H9 (cell line): ENCODE measurements around the gene MR1. TPM values are rescaled to one million over a fixed set of nuclear protein-coding genes. Genes with fewer than 3 reads are reported as not detected.

Experiments
- DNase-seq: peaks from one replicate; pipeline ENCODE4 v3.0.0-alpha.2; 2017
- H2AFZ ChIP-seq: one replicate; pipeline ENCODE4 v1.6.1; 2013; ENCODE audit warnings: mild to moderate bottlenecking, low read length, control low read depth, moderate library complexity
- H2AK5ac ChIP-seq: 2 replicates; pipeline ENCODE4 v1.6.1; 2013; ENCODE audit warnings: low read length, control low read depth, mixed read lengths; ENCODE audit not compliant: insufficient read length
- H2BK120ac ChIP-seq: one replicate; pipeline ENCODE4 v1.6.1; 2013; ENCODE audit warnings: low read depth, mild to moderate bottlenecking, low read length, control low read depth, inconsistent platforms; ENCODE audit not compliant: poor library complexity, severe bottlenecking
- H2BK12ac ChIP-seq: 2 replicates; pipeline ENCODE4 v1.6.1; 2013; ENCODE audit warnings: low read length, control low read depth, mixed read lengths, low read depth; ENCODE audit not compliant: insufficient read length
- H2BK15ac ChIP-seq: 2 replicates; pipeline ENCODE4 v1.6.1; 2013; ENCODE audit warnings: low read depth, low read length, control low read depth
- H2BK20ac ChIP-seq: one replicate; pipeline ENCODE4 v1.6.1; 2013; ENCODE audit warnings: low read depth, mild to moderate bottlenecking, low read length, control low read depth, inconsistent platforms; ENCODE audit not compliant: poor library complexity, severe bottlenecking
- H2BK5ac ChIP-seq: 2 replicates; pipeline ENCODE4 v1.6.1; 2013; ENCODE audit warnings: low read length, control low read depth, mixed read lengths; ENCODE audit not compliant: insufficient read length
- H3K14ac ChIP-seq: 2 replicates; pipeline ENCODE4 v1.6.1; 2013; ENCODE audit warnings: low read length, control low read depth; ENCODE audit not compliant: insufficient read depth
- H3K18ac ChIP-seq: 2 replicates; pipeline ENCODE4 v1.6.1; 2013; ENCODE audit warnings: low read depth, mild to moderate bottlenecking, mixed read lengths, low read length, control low read depth; ENCODE audit not compliant: insufficient read length
- H3K23ac ChIP-seq: 2 replicates; pipeline ENCODE4 v1.6.1; 2013; ENCODE audit warnings: low read length, control low read depth, mixed read lengths, low read depth; ENCODE audit not compliant: insufficient read length
- H3K23me2 ChIP-seq: 2 replicates; pipeline ENCODE4 v1.6.1; 2013; ENCODE audit warnings: low read depth, mild to moderate bottlenecking, mixed read lengths, low read length, control low read depth; ENCODE audit not compliant: insufficient read length, poor library complexity, severe bottlenecking
- H3K27ac ChIP-seq: 2 replicates; pipeline ENCODE4 v1.5.1; 2013; ENCODE audit warnings: low read length, control low read depth, mixed read lengths, low read depth; ENCODE audit not compliant: insufficient read length
- H3K27me3 ChIP-seq: 2 replicates; pipeline ENCODE4 v1.6.1; 2013; ENCODE audit warnings: low read length, control low read depth, inconsistent platforms; ENCODE audit not compliant: insufficient read depth
- H3K4ac ChIP-seq: 2 replicates; pipeline ENCODE4 v1.6.1; 2013; ENCODE audit warnings: low read depth, mild to moderate bottlenecking, control low read depth, inconsistent platforms, low read length, moderate library complexity
- H3K4me1 ChIP-seq: 2 replicates; pipeline ENCODE4 v1.6.1; 2013; ENCODE audit warnings: low read length, control low read depth, inconsistent platforms; ENCODE audit not compliant: insufficient read depth
- H3K4me2 ChIP-seq: 2 replicates; pipeline ENCODE4 v1.6.1; 2013; ENCODE audit warnings: low read length, control low read depth, mixed read lengths; ENCODE audit not compliant: insufficient read length, insufficient read depth
- H3K56ac ChIP-seq: 2 replicates; pipeline ENCODE4 v1.6.1; 2013; ENCODE audit warnings: low read depth, mild to moderate bottlenecking, mixed read lengths, low read length, control low read depth; ENCODE audit not compliant: insufficient read length
- H3K79me1 ChIP-seq: 2 replicates; pipeline ENCODE4 v1.6.1; 2013; ENCODE audit warnings: low read depth, mild to moderate bottlenecking, moderate library complexity, low read length, control low read depth, inconsistent platforms; ENCODE audit not compliant: insufficient read depth, poor library complexity, severe bottlenecking
- H3K79me2 ChIP-seq: 2 replicates; pipeline ENCODE4 v1.6.1; 2013; ENCODE audit warnings: low read length, control low read depth, inconsistent platforms; ENCODE audit not compliant: insufficient read depth
- H3K9ac ChIP-seq: 2 replicates; pipeline ENCODE4 v1.6.1; 2013; ENCODE audit warnings: low read length, control low read depth, mixed read lengths; ENCODE audit not compliant: insufficient read length; ENCODE audit errors: extremely low read depth
- H3K9me3 ChIP-seq: one replicate; pipeline ENCODE4 v1.6.1; 2013; ENCODE audit warnings: low read depth, low read length, inconsistent platforms; ENCODE audit not compliant: control insufficient read depth
- H3T11ph ChIP-seq: one replicate; pipeline ENCODE4 v1.6.1; 2013; ENCODE audit warnings: mild to moderate bottlenecking, low read length, control low read depth, inconsistent platforms
- H4K20me1 ChIP-seq: one replicate; pipeline ENCODE4 v1.6.1; 2013; ENCODE audit not compliant: control insufficient read depth, insufficient read length, insufficient read depth
- H4K5ac ChIP-seq: 2 replicates; pipeline ENCODE4 v1.6.1; 2013; ENCODE audit warnings: low read depth, mild to moderate bottlenecking, mixed read lengths, low read length, control low read depth; ENCODE audit not compliant: insufficient read length
- H4K8ac ChIP-seq: replicated peaks from 2 replicates; pipeline ENCODE4 v1.6.1; 2013; ENCODE audit warnings: low read length, control low read depth, mixed read lengths, low read depth; ENCODE audit not compliant: insufficient read length
- H4K91ac ChIP-seq: 2 replicates; pipeline ENCODE4 v1.6.1; 2013; ENCODE audit warnings: low read depth, mild to moderate bottlenecking, moderate library complexity, mixed read lengths, low read length, control low read depth; ENCODE audit not compliant: insufficient read length
- H3K27ac Mint-ChIP-seq, 3 experiments: 2 replicates in 2 of 3; 3 replicates in 1 of 3; pipeline ENCODE4 v1.8.0; 2020 to 2021; ENCODE audit warnings: mixed read lengths in 3 of 3, mild to moderate bottlenecking in 1 of 3, moderate library complexity in 1 of 3
- H3K27me3 Mint-ChIP-seq: 2 replicates; pipeline ENCODE4 v1.8.0; 2021; ENCODE audit warnings: low read depth, mild to moderate bottlenecking, moderate library complexity, mixed read lengths
- H3K36me3 Mint-ChIP-seq, 3 experiments: 2 replicates in 2 of 3; 3 replicates in 1 of 3; pipeline ENCODE4 v1.8.0; 2020 to 2021; ENCODE audit warnings: low read depth in 3 of 3, mixed read lengths in 3 of 3; ENCODE audit not compliant: insufficient read depth in 1 of 3
- H3K4me1 Mint-ChIP-seq, 2 experiments: 2 replicates each; pipeline ENCODE4 v1.8.0; 2020; ENCODE audit warnings: mixed read lengths in 2 of 2
- H3K4me3 Mint-ChIP-seq, 2 experiments: 2 replicates in 1 of 2; 3 replicates in 1 of 2; pipeline ENCODE4 v1.8.0; 2020 to 2021; ENCODE audit warnings: mild to moderate bottlenecking in 2 of 2, mixed read lengths in 2 of 2, moderate library complexity in 1 of 2
- H3K9me3 Mint-ChIP-seq, 2 experiments: 2 replicates in 1 of 2; 3 replicates in 1 of 2; pipeline ENCODE4 v1.8.0; 2020; ENCODE audit warnings: mild to moderate bottlenecking in 2 of 2, mixed read lengths in 2 of 2, moderate library complexity in 1 of 2
- CTCF ChIP-seq: fragments of 200-600 bp; sonication (generic); conservative IDR thresholded peaks from 3 replicates; pipeline ENCODE4 v1.8.0; 2021; ENCODE audit warnings: antibody characterized with exemption, mild to moderate bottlenecking
- WGBS: extraction: QIAGEN DNeasy Blood & Tissue Kit; methylation state at CpG from one replicate; pipeline ENCODE4 v1.1.7; 2013; ENCODE audit warnings: missing lambda C conversion rate, low lambda C conversion rate, mixed read lengths; ENCODE audit not compliant: insufficient read length; ENCODE audit errors: extremely low coverage; 5-methylcytosine and 5-hydroxymethylcytosine counted together
- total RNA-seq: library from RNA; stranded (reverse); gene quantifications from 2 replicates; pipeline ENCODE4 v1.2.1, GENCODE V29; 2021

MR1 gene
- total RNA-seq, 1 experiment from 2014 or later, result 0.02 TPM

- H3T11ph ChIP-seq, result no peak overlapping the region
- H3K4me2 ChIP-seq, result peak overlapping the region; percentile 11
- no peak overlapping the region for H4K8ac ChIP-seq
- Mint-ChIP-seq H3K27ac (peak overlapping the region in 1 of 3 experiments; percentile 65; a peak in 1 of 7 replicates), H3K36me3 (peaks cover 4 to 12% (median 8%) of the 10 kb centered on the region in 3 experiments; a peak in 4 of 7 replicates), H3K27me3 (peaks cover 43% of the 10 kb centered on the region), H3K9me3 (peaks cover 0 to 2% of the 10 kb centered on the region in 2 experiments; a peak in 2 of 5 replicates), H3K4me3 (peak overlapping the region in 1 of 2 experiments; percentile 61; a peak in 1 of 5 replicates), H3K4me1 (peaks cover 73 to 75% of the 10 kb centered on the region in 2 experiments)
- no peaks in the 10 kb centered on the region for H3K9me3 ChIP-seq
- H2BK12ac ChIP-seq, result no peak overlapping the region
- WGBS, result no CpG with 5 or more reads among the region's 5 CpGs
- no peak overlapping the region for H2BK15ac ChIP-seq
- no peak overlapping the region for H4K91ac ChIP-seq
- DNase-seq, result no peak
- H2AFZ ChIP-seq, result no peak overlapping the region
- peaks cover 2% of the 10 kb centered on the region; the same call in 1 of the 2 replicates for H3K27me3 ChIP-seq
- H3K4ac ChIP-seq, result no peak overlapping the region
- no peak overlapping the region for H3K9ac ChIP-seq
- H2BK120ac ChIP-seq, result no peak overlapping the region
- peaks cover 19% of the 10 kb centered on the region; the same call in 1 of the 2 replicates for H3K4me1 ChIP-seq
- H3K18ac ChIP-seq, result no peak overlapping the region
- no peaks in the 10 kb centered on the region for H3K79me2 ChIP-seq
- no peak overlapping the region for H2AK5ac ChIP-seq
- H3K56ac ChIP-seq, result no peak overlapping the region
- no peak overlapping the region for H3K27ac ChIP-seq
- no peaks in the 10 kb centered on the region for H4K20me1 ChIP-seq
- TF ChIP-seq CTCF, result no peak
- H2BK5ac ChIP-seq, result no peak overlapping the region
- H3K14ac ChIP-seq, result no peak overlapping the region
- H2BK20ac ChIP-seq, result no peak overlapping the region
- no peaks in the 10 kb centered on the region for H3K79me1 ChIP-seq
- no peaks in the 10 kb centered on the region for H3K23me2 ChIP-seq
- H4K5ac ChIP-seq, result no peak overlapping the region
- no peak overlapping the region for H3K23ac ChIP-seq
Observed at GRCh38 chr1:181095763-181096184, 62.0 kb downstream of the MR1 start.
